Gastrocnemius medialis (tissue), 4 donors: ENCODE results near the gene HPGD. TPM values are rescaled to one million over a fixed set of nuclear protein-coding genes. Genes with fewer than 3 reads are reported as not detected.

Experiments
- ATAC-seq, 2 donors: fragments of 150-250 bp; one replicate each; pipeline ENCODE4 v1.9.1; 2016
- DNase-seq, 2 donors: peaks; one replicate each; pipeline ENCODE4 v3.0.0-alpha.2; 2019
- H3K27ac ChIP-seq, 4 donors: fragments of 200-600 bp; sonication (generic); 1 replicate in 1 of 4; 2 replicates in 3 of 4; pipeline ENCODE4 v1.5.1; 2016 to 2018; ENCODE audit warnings: mild to moderate bottlenecking in 2 of 4, moderate library complexity in 1 of 4
- H3K27me3 ChIP-seq, 3 donors: fragments of 200-600 bp; sonication (generic) in 2 of 3; 1 replicate in 1 of 3; 2 replicates in 2 of 3; pipeline versions ENCODE4 v1.5.1 to v1.6.0; 2016 to 2019; ENCODE audit warnings: mild to moderate bottlenecking in 1 of 3, moderate library complexity in 1 of 3
- H3K36me3 ChIP-seq, 2 donors: fragments of 200-600 bp; sonication (generic) in 1 of 2; one replicate each; pipeline ENCODE4 v1.5.1; 2017 to 2018
- H3K4me1 ChIP-seq, 2 donors: fragments of 200-600 bp; sonication (generic) in 1 of 2; one replicate each; pipeline ENCODE4 v1.5.1; 2016 to 2017; ENCODE audit warnings: mild to moderate bottlenecking in 2 of 2
- H3K4me3 ChIP-seq, 4 donors: fragments of 200-600 bp; sonication (generic) in 3 of 4; 1 replicate in 1 of 4; 2 replicates in 3 of 4; pipeline ENCODE4 v1.5.1; 2016 to 2019; ENCODE audit warnings: mild to moderate bottlenecking in 2 of 4
- H3K9me3 ChIP-seq, 3 donors: fragments of 200-600 bp; sonication (generic) in 2 of 3; 1 replicate in 1 of 3; 2 replicates in 2 of 3; pipeline ENCODE4 v1.5.1; 2016 to 2019
- POLR2A ChIP-seq, 2 donors: fragments of 450-650 bp; IDR thresholded peaks; one replicate each; pipeline ENCODE4 v1.6.1; 2017; ENCODE audit warnings: antibody characterized with exemption in 2 of 2, mild to moderate bottlenecking in 2 of 2, moderate library complexity in 2 of 2
- in situ Hi-C, 4 donors: fragments of 200-750 bp; cut with MboI; loops; one replicate each; pipeline versions ENCODE4 v1.15.0 to v1.8.0; 2017; ENCODE audit warnings: low sequenced_read_pairs in 4 of 4
- intact Hi-C: fragments of 100-400 bp; cut with DNase I; formaldehyde crosslinking; loops from one replicate; pipeline ENCODE4 v1.15.1; 2023; ENCODE audit warnings: low total_unique reads
- total RNA-seq, 4 donors: library from RNA; depleted of rRNA; stranded (reverse); fragments of >200 nt; gene quantifications; one replicate each; pipeline versions ENCODE4 v1.1.0 to v1.2.3, GENCODE V29; 2016
- TF ChIP-seq, protein P1 (sequence below), 5 experiments: fragments of 450-650 bp in 3 of 5; fragments of 200-600 bp in 2 of 5; sonication (generic) in 2 of 5; IDR thresholded peaks in 4 of 5; conservative IDR thresholded peaks in 1 of 5; 1 replicate in 4 of 5; 2 replicates in 1 of 5; pipeline ENCODE4 v1.5.1; 2016 to 2019; ENCODE audit warnings: antibody characterized with exemption in 5 of 5, mild to moderate bottlenecking in 3 of 5, moderate library complexity in 3 of 5

Gene HPGD
- total RNA-seq, 4 donors from 2014 or later = 1.2 to 12.9 (median 3.8) TPM

DNA sequence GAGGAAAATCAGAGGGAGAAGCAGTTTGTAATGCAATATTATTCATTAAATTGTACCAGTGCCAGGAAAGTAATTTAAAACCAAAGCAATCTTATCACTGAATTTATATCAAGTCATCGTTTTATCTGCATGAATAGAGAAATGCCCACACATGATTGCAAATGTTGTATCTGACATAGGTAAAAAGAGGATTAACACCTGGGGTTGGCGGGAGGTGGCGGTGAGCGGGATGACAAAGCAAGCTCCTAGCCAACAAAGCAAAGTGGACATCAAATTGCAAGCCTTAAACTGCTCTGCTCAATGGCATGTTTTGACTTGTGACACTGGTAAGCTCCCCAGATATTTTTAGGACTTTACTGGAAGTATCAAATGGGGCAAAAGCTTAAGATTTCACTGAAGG, 16.4 kb downstream of the HPGD start:
- H3K27ac ChIP-seq = no peak overlapping the region
- H3K4me3 ChIP-seq = no peak overlapping the region
- no peaks in the 10 kb centered on the region for H3K4me1 ChIP-seq
- no peaks in the 10 kb centered on the region for H3K9me3 ChIP-seq
- intact Hi-C loops (no loop called here), in situ Hi-C loops (no loop called here)
- no peak for DNase-seq
- TF ChIP-seq POLR2A (IDR thresholded peaks at IDR 0.05) = no peak
- TF ChIP-seq, protein P1, sequence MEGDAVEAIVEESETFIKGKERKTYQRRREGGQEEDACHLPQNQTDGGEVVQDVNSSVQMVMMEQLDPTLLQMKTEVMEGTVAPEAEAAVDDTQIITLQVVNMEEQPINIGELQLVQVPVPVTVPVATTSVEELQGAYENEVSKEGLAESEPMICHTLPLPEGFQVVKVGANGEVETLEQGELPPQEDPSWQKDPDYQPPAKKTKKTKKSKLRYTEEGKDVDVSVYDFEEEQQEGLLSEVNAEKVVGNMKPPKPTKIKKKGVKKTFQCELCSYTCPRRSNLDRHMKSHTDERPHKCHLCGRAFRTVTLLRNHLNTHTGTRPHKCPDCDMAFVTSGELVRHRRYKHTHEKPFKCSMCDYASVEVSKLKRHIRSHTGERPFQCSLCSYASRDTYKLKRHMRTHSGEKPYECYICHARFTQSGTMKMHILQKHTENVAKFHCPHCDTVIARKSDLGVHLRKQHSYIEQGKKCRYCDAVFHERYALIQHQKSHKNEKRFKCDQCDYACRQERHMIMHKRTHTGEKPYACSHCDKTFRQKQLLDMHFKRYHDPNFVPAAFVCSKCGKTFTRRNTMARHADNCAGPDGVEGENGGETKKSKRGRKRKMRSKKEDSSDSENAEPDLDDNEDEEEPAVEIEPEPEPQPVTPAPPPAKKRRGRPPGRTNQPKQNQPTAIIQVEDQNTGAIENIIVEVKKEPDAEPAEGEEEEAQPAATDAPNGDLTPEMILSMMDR (IDR thresholded peaks at IDR 0.05 in 4 of 5, conservative IDR thresholded peaks at IDR 0.05 in 1 of 5) = no peak
- no peaks in the 10 kb centered on the region for H3K27me3 ChIP-seq
- no peak for ATAC-seq
- H3K36me3 ChIP-seq = no peaks in the 10 kb centered on the region

DNA sequence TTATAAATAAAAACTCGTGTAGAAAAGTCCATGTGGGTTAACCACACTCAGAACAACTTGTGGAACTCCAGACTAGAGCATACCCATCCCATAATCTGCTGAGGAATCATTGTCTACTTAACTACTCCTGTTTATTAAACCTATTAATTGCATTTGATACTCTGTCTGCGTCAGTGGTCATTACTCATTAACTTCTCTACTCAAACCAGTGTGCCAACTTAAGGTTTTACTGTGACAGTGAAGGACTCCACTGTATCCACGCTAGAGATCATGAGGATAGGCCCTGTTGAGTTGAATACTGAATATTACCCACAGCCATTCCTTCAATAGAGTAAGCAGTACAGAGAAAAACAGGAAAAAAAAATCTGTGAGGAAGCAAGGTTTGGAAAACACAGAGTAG, 17.3 kb downstream of the HPGD start:
- DNase-seq (no peak), ATAC-seq (no peak)
- Histone ChIP-seq H3K4me3 (no peak overlapping the region), H3K4me1 (no peaks in the 10 kb centered on the region), H3K36me3 (no peaks in the 10 kb centered on the region), H3K9me3 (no peaks in the 10 kb centered on the region), H3K27ac (no peak overlapping the region), H3K27me3 (no peaks in the 10 kb centered on the region)
- no peak for TF ChIP-seq POLR2A (IDR thresholded peaks at IDR 0.05)
- TF ChIP-seq, protein P1 (IDR thresholded peaks at IDR 0.05 in 4 of 5, conservative IDR thresholded peaks at IDR 0.05 in 1 of 5) = no peak
- intact Hi-C loops (no loop called here), in situ Hi-C loops (no loop called here)

DNA sequence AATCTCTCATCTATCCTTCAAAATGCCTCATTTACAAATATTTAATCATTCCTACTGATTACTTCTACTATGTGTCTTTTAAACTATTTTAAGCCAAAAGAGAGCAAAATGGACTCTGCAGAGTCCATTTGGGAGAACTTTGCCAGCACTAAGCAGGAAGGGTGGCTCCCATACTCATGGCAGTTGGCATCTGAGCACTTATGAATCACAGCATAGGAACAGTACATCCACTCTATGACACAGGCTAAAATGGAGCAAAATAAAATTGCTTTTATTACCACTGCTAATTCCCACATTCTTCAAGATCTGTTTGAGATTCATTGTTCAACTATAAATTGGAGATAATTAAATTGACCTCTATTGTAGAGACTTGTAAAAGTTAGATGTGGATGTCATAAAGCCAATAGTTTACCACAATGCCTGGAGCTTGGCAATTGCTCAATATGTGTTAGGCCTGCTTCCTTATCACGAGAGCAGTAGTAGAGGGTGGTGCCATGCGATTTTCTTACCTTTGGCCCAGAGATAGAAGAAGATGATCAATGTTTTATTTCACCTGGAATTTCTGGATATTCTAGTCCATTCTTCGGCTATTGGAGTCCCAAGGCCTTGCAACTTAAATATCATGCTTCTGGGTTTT, 19.1 kb downstream of the HPGD start:
- ATAC-seq (no peak), DNase-seq (no peak)
- no peaks in the 10 kb centered on the region for H3K9me3 ChIP-seq
- H3K27ac ChIP-seq = no peak overlapping the region
- no peak for TF ChIP-seq POLR2A (IDR thresholded peaks at IDR 0.05)
- TF ChIP-seq, protein P1 (IDR thresholded peaks at IDR 0.05 in 4 of 5, conservative IDR thresholded peaks at IDR 0.05 in 1 of 5) = no peak
- no peak overlapping the region for H3K4me3 ChIP-seq
- H3K36me3 ChIP-seq = no peaks in the 10 kb centered on the region
- H3K27me3 ChIP-seq = no peaks in the 10 kb centered on the region
- no peaks in the 10 kb centered on the region for H3K4me1 ChIP-seq
- intact Hi-C loops = no loop called here
- in situ Hi-C loops = no loop called here

DNA sequence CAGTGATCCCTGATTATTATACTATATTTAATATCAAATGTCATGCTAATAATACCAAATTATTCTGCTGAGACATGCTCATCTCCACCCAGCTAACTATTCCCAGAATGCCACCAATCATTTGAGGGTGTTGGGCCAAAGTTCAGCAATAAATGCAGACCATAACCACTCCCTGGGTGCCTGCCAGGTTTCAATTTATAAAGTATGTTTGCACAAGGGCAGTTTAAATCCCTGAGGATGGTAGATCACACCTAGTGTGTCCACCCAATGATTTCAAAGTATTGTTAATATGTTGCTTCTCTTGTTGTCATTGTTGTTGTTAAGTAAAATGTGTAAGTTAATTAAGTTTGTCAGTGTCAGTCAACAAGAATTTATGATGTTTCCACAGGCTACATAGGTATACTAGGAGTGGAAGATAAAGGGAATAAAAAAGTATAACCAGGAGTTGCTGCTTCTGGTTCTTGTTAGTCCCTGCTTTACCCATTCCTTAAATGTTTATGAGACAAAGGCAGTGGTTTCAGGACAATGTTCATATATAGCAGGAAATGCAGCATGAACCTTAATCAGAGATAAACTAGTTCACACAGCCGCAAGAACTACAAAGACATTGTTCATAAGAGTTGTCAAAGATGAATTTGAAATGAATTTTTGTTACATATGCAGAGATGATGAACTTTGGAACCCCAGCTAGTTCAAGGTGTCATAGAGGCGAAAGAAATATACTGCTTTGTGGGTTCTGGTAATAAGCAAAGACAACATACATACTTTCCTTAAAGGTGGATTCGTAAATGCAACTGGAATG, 25.5 kb downstream of the HPGD start:
- no peak for DNase-seq
- no peak for ATAC-seq
- TF ChIP-seq POLR2A (IDR thresholded peaks at IDR 0.05) = no peak
- TF ChIP-seq, protein P1 (IDR thresholded peaks at IDR 0.05 in 4 of 5, conservative IDR thresholded peaks at IDR 0.05 in 1 of 5) = no peak
- H3K4me1 ChIP-seq = no peaks in the 10 kb centered on the region
- no peaks in the 10 kb centered on the region for H3K27me3 ChIP-seq
- H3K27ac ChIP-seq = no peak overlapping the region
- intact Hi-C loops = no loop called here
- no peaks in the 10 kb centered on the region for H3K36me3 ChIP-seq
- H3K9me3 ChIP-seq = no peaks in the 10 kb centered on the region
- H3K4me3 ChIP-seq = no peak overlapping the region
- in situ Hi-C loops = no loop called here
